ENCODE results near the gene OTOS.

The OTOS gene

GRCh38 chr2:240166761-240167587, 26.5 kb upstream of the OTOS start:
- DNase-seq = no peak

- DNase-seq = no peak
These were observed 25.7 kb upstream of the OTOS start for GRCh38 chr2:240166191-240166590.

- DNase-seq = no peak
These were observed 25.2 kb upstream of the OTOS start for GRCh38 chr2:240165661-240166060.

- DNase-seq = no peak
These were observed 24.6 kb upstream of the OTOS start for GRCh38 chr2:240165034-240165433.

GRCh38 chr2:240164586-240164985, 24.1 kb upstream of the OTOS start:
- no peak for DNase-seq

GRCh38 chr2:240163844-240164574, 23.6 kb upstream of the OTOS start:
- DNase-seq = no peak

GRCh38 chr2:240162939-240163714, 22.7 kb upstream of the OTOS start:
- DNase-seq = no peak

GRCh38 chr2:240162531-240162930, 22.1 kb upstream of the OTOS start:
- DNase-seq = no peak

GRCh38 chr2:240162032-240162431, 21.6 kb upstream of the OTOS start:
- no peak for DNase-seq

- DNase-seq = no peak
These were observed 20.8 kb upstream of the OTOS start for GRCh38 chr2:240161087-240161750.

GRCh38 chr2:240160291-240161086, 20.0 kb upstream of the OTOS start:
- DNase-seq = no peak

GRCh38 chr2:240159251-240159839, 18.9 kb upstream of the OTOS start:
- no peak for DNase-seq

GRCh38 chr2:240157147-240157470, 16.7 kb upstream of the OTOS start:
- no peak for DNase-seq

GRCh38 chr2:240156435-240157146, 16.1 kb upstream of the OTOS start:
- DNase-seq = no peak

GRCh38 chr2:240155745-240156390, 15.4 kb upstream of the OTOS start:
- DNase-seq = no peak

GRCh38 chr2:240155048-240155744, 14.7 kb upstream of the OTOS start:
- no peak for DNase-seq

GRCh38 chr2:240154606-240155005, 14.1 kb upstream of the OTOS start:
- DNase-seq = no peak

- DNase-seq = no peak
These were observed 13.0 kb upstream of the OTOS start for GRCh38 chr2:240153418-240153817.

GRCh38 chr2:240151477-240152031, 11.1 kb upstream of the OTOS start:
- no peak for DNase-seq
